PC-3 (cell line): Measurements from ENCODE around the gene SAMMSON.

ENCODE experiments used
- CTCF ChIP-seq: fragments of 300-600 bp; sonication (generic); conservative IDR thresholded peaks from 2 replicates; pipeline ENCODE4 v1.5.1; 2017; ENCODE audit warnings: antibody characterized with exemption, low read depth, mild to moderate bottlenecking, low read length
- EZH2 ChIP-seq: fragments of 300-600 bp; sonication (generic); IDR thresholded peaks from one replicate; pipeline ENCODE4 v1.6.1; 2017; ENCODE audit warnings: antibody characterized with exemption, mild to moderate bottlenecking, low read length; ENCODE audit not compliant: unreplicated experiment
- EZH2phosphoT487 ChIP-seq: fragments of 300-600 bp; sonication (generic); IDR thresholded peaks from 2 replicates; pipeline ENCODE4 v1.6.1; 2018; ENCODE audit warnings: mild to moderate bottlenecking, antibody characterized with exemption, low read length, borderline replicate concordance

GRCh38 chr3:70114431-70114830 is 114.9 kb downstream of the SAMMSON start:
- TF ChIP-seq CTCF: no peak
- no peak for TF ChIP-seq EZH2
- TF ChIP-seq EZH2phosphoT487: no peak
